ENCODE measurements around the gene EXOSC1.
"Not testable (repeated sequence)": the region's sequence is repeated elsewhere in the genome, so short reads cannot be mapped to it uniquely, and the experiment has no call there.

EXOSC1 gene, protein sequence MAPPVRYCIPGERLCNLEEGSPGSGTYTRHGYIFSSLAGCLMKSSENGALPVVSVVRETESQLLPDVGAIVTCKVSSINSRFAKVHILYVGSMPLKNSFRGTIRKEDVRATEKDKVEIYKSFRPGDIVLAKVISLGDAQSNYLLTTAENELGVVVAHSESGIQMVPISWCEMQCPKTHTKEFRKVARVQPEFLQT

DNA sequence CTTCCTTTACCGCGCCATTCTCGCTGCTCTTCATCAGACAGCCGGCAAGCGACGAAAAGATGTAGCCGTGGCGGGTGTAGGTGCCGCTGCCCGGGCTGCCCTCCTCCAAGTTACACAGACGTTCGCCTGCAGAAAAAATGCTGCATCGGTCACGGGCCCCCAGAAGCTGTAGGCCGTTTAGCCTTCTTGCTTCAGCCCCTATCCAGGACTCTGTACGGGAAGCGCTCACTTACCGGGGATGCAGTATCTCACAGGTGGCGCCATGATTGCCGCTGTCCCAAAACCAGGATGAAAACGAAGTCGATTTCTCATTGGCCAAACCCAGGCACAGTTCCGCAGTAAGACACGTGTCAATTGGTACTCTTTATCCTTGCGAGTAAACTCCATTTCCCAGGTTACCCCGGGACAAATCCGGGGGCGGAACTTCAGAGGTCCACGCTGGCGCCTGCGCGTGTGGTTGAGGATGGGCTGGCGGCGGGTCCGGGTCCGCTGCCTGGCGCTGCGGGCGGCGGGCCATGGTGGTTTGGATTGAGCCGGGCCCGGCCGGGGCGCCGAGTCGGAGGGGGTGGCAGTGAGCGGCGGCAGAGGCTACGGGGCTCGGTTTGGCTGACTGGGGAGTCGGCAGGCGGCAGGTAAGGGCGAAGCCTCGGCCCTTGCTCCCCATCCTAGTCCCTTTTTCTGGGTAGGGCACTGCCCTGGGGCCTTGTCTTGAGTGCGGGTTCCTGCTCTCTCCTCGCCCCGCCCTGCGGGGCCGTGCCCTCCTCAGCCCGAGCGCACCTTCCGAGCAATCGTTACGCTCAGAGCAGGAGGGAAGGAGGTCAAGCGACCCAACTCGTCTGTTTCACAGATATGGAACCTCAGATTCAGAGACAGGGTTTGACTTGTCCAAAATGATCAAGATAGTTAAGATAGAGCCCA, at the start of gene EXOSC1, which contains the start of gene ZDHHC16:
Gene EXOSC1 (minus strand): TSS at position 285 of the 918 bp plus-strand sequence. CDS start 21 bp downstream, at position 264.
Gene ZDHHC16 (plus strand): TSS at position 454 of the 918 bp plus-strand sequence. CDS start 5,501 bp downstream, outside the sequence.
- DNase-seq (ENCODE audit: low spot score) = peak; percentile 99

DNA sequence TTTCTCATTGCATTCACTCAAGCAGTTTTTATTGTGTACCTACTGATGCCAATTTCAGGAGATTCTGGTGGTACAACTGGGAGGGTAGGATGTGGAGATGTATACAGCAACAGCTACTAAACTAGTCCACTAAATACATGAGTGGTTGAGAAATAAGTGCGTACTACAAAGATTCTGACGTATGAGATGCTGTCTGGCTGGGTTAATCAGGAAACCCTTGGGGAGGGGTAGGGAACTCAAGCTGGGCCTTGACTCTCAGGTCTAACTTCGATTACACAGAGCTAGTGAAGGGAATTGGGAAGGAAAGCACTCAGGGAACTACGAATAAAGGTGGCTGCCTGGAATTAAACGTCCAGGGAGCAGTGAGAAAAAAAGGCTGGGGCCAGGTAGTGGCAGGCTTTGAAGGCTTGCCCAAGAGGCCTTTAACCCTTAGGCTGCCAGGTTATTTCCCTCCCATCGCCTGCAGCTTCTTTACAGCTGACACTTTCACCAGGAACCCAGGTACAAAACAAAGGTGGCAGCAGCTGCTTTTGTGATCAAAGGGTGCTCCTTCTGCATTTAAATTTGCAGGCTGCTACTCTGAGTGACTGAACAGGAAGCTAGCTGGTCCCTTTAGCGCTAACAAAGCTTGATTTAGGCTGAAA, 49.2 kb upstream of the EXOSC1 start:
- DNase-seq (ENCODE audit: low spot score) = peak; percentile 50

DNA sequence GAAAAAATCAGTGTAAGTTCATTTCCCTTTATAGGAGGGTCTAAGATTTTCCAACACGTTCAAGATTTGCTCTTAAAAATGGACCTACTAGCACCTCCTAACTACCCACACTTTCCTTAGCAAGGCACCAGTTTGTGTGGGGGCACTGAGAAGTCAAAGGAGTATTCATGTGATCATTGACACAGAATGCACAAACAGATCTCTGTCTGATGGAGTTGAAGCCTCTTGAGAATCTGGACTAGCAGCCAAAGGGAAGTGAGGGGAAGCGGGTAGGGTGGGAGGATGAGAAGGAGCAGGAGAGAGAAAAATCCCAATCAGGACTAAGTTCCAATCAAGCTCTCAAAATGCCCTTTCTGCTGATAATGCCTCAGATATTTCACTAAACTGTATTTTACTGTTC, 48.3 kb upstream of the EXOSC1 start:
- DNase-seq (ENCODE audit: low spot score) = no peak

DNA sequence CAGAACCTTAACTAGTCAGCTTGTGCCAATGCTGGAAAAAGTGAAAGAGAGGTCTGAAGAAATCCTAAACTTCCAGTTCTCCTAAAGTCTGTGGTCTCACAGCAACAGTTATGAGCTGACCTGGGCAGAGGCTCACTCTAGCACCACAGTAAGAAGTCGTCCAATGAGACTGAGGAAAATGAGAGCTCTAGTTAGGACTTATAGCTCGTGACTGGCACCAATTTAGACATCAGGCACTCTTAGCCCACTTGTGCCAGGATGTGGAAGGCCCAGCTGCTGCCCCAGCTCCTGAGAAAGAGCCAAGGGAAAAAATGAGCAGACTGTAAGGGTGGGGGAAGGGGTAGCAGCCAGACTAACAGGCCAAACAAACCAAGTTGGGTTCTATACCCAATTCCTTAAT, 44.8 kb upstream of the EXOSC1 start:
- DNase-seq (ENCODE audit: low spot score) = no peak

DNA sequence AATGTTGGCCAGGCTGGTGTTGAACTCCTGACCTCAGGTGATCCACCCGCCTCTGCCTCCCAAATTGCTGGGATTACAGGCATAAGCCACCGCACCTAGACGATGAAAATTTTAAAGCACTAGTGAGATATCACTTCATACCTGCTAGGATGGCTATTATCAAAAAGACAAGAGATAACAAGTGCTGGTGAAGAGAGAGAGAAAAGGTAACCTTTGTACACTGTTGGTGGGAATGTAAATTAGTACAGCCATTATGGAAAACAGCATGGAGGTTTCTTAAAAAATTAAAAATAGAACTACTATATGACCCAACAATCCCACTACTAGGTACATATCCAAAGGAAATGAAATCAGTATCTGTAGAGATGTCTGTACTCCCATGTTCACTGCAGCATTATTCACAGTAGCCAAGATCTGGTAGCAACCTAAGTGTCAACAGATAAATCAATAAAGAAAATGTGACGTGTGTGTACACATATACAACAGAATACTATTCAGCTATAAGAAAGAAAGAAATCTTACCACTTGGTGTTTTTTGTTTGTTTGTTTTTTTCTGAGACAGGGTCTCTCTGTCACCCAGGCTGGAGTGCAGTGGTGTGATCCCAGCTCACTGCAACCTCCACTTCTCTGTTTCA, 40.0 kb upstream of the EXOSC1 start:
- no peak for DNase-seq (ENCODE audit: low spot score)

DNA sequence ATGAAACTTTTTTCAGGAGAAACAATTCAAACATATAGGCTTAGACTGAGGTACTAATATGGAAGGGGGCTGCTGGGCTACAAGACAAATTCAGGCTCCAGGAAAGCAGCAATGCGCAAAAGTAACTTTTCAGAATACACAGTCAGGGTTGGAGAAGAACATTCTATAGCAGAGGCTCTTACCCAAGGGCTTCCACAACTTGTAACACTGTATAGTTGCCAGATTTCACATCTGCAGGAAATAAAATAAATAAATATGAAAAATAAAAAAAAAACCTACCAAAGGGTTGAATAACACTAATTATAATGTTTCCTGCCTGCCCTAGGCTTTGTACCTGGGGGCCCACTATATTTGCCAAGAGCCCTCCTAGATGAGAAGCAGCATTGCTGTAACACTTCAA, 38.1 kb upstream of the EXOSC1 start:
- no peak for DNase-seq (ENCODE audit: low spot score)

DNA sequence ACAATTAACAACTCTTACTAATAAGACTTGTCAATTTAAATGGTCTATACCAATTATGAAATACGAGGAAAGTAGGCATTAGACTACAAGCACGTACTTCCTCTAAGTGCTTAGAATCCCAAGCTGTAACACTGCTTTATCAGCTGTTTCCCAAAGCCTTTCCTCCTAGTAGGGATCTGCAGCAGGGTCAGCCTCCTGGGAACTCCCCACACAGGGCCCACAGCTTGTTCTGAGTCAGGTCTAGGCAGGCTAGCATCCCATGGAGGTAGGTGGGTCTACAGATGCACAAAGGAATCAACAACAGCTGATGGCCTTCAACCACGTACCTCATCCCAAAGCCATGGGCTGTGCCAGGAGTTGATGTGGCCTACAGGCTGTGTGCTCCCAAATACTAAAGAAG, 37.7 kb upstream of the EXOSC1 start:
- DNase-seq (ENCODE audit: low spot score) = no peak

DNA sequence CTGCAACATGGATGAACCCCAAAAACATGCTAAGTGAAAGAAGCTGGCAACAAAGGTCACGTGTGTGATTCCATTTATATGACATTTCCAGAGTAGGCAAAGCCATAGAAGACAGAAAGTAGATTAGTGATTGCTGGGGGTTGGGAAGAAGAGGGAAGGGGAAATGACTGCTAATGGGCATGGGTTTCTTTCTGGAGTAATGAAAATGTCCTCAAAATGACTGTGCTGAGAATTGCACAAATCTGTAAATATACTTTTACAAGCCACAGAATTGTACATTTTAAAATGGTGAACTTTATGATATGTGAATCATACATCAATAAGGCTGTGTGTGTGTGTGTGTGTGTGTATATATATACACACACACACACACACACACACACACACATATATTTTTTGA, 36.6 kb upstream of the EXOSC1 start:
- DNase-seq (ENCODE audit: low spot score) = no peak

DNA sequence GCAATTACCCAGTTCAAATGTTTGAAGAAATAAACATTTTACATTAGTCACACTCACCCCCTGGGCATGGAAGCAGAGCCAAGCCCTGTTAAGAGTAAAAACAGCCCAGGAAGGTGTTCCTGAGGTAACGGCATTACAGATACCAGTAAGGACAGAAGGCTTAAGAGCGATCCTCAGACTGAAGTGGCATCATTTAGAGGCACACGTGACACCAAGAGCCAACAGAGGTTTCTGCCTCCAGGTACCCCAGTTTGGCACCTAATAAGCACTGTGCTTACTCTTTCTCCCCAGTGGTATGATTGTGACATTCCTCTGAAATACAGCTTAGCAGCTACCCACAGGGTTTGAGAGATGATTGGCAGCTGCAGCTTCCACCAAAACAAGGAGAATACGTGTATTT, 35.3 kb upstream of the EXOSC1 start:
- no peak for DNase-seq (ENCODE audit: low spot score)

DNA sequence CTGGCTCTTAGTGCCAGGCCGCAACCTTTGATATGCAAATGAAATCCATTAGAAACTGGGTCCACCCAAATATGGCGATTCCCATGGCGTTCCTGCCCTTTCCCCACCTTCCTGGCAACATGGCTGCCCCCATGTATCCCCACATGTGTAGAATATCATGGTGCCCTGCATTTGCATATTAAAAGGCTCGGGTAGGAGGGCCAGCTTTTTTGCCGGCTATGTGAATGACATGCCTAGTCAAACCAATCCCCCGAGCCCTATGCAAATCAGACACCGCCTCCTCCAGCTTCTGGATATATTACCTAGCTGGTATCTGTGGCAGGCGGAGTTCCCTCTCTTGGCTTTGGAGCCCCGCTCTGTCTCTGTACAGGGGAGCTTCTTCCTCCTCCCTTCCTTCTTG, 34.1 kb upstream of the EXOSC1 start:
- peak; percentile 80 for DNase-seq (ENCODE audit: low spot score)

DNA sequence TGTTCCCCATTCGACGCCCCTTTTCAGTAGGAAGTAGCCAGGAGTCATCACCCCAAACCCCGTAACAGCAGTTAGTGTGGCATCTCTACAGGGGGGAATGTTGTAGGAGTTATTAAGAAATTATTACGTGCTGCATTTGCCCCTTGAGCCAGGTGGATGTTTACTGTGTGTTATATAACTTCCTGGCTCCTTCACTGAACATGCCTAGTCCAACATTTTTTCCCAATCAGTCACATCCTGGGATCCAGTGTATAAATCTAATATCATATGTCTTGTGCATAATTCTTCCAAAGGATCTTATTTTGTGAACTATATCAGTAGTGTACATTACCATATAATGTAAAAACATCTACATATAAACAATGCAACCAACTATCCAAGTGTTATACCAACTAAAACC, 33.6 kb upstream of the EXOSC1 start:
- not testable (repeated sequence) for DNase-seq (ENCODE audit: low spot score)

DNA sequence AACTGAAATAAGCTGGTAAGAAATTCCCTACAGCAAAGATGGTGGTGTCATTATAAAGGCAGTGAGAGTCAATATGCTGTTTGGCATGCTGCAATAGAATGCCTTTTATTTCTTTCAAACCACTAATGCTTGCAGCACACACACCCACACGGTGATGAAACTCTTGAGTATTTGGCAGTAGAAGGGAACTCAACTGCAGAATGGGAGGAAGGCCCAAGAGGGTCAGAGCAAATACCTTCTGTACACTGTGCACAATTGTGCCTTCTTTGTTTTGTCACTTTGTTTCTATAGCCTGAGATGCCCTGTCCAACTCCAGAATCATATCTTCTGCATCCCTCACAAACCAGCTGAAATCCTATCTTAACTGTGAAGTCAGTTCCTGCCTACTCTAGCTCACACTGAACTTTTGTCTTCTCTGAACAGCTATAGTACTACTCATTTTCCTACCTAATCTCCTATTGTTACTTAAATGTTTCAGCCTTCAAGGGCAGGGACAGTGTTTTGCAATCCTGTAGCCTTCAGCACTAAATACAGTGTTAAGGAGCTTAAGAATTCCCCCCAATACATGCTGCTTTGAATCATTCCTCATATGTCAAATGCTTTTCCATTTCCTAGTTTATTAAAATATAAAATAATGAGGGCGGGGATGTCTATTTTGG, 30.3 kb upstream of the EXOSC1 start:
- no peak for DNase-seq (ENCODE audit: low spot score)

DNA sequence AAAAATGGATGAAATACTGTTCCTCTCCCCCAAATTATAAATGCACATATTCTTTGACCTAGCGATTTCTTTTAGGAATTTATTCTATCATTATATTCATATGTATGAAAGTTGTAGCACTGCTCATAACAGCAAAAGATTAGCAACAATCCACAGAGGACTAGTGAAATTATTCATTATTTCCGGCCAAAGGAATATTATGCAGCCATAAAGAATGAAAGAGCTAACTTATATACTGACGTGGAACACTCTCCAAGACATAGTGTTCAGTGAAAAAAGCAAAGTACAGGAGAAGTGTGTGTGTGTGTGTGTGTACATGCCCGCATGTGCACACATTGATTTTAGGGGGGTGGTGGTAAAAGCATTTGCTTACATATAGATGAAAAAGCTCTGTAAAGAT, 29.1 kb upstream of the EXOSC1 start:
- no peak for DNase-seq (ENCODE audit: low spot score)

DNA sequence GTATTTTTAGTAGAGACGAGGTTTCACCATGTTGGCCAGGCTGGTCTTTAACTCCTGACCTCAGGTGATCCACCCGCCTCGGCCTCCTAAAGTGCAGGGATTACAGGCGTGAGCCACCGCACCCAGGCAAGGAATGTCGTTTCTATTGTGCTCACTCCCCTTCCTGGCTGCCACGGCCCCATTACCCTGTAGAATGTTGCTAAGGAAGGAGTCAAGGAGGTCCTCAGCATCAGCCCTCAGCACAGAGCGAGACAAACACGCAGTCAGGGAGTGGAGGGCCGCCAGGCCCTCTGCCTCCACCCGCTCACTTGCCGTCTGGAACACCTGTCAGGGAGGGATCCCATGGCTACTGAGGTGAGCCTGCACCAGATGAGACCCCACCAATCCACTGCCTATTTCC, 23.0 kb upstream of the EXOSC1 start:
- DNase-seq (ENCODE audit: low spot score) = not testable (repeated sequence)

DNA sequence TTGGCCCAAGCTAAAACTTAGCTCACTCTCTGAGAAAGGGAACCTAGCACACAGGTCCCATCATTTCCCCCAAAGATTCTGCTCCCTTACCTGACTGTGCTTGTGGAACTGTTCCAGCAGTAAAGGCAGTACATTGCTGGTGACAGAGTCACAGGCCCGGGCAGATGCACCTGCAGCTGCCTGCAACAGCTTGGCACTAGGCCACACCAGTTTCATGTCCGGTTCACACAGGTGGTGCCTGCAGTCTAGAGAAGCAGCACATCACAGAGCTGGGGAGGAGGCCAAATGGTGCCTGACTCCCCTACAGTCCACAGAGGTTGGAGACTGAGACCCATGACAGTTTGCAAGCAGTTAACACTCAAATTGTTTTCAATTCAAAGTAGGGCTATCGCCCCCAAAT, 22.4 kb upstream of the EXOSC1 start:
- DNase-seq (ENCODE audit: low spot score) = no peak

DNA sequence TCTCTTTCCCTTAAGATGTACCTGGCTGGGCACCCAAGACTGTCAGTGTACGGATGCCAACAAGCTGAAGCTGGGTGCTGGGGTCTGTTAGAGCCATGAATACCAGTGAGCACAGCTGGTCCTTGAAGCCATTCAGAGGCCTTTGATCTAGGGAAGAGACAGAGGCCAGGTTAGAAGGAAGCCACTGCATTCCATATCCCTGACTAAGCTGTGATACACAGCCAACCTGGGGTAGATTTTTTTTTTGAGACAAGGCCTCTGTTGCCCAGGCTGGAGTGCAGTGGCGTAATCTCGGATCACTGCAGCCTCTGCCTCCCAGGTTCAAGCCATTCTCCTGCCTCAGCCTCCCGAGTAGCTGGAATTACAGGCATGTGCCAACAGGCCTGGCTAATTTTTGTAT, 20.9 kb upstream of the EXOSC1 start:
- DNase-seq (ENCODE audit: low spot score) = no peak

DNA sequence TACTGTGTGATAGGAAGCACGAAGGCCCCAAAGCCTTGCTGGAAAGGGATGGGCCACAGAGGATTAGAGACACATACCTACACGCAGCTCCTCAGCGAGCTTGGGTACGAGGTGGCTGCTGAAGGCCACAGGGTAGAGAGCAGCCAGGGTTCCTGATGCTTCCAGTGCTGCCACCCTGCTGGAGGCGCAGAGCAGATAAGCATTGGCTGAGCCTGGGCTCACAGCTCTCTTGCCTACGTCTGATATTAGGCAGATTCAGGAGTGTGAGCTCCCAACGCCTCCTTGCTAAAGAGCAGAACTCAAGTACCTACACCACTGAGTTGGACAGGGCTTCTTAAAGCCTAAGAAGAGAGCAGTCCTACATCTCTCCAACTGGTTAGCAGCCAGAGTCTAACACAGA, 20.2 kb upstream of the EXOSC1 start:
- no peak for DNase-seq (ENCODE audit: low spot score)

DNA sequence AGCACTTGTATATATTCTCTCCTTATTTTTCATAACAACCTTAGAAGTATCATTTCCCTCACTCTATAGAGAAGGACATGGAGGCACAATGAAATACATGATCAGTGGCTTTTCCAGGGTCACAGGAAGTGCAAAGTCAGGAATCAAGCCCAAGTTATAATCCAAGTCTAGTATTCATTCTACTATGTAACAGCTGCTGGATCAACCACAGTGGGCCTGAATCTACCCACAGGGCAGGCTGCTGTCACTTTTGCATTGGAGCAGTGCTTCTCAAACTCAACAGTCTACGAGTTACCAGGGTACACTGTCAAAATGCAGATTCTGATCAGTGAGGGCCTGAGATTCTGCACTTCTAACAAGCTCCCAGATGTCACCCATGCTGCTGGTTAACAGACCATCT, 18.4 kb upstream of the EXOSC1 start:
- DNase-seq (ENCODE audit: low spot score) = no peak

DNA sequence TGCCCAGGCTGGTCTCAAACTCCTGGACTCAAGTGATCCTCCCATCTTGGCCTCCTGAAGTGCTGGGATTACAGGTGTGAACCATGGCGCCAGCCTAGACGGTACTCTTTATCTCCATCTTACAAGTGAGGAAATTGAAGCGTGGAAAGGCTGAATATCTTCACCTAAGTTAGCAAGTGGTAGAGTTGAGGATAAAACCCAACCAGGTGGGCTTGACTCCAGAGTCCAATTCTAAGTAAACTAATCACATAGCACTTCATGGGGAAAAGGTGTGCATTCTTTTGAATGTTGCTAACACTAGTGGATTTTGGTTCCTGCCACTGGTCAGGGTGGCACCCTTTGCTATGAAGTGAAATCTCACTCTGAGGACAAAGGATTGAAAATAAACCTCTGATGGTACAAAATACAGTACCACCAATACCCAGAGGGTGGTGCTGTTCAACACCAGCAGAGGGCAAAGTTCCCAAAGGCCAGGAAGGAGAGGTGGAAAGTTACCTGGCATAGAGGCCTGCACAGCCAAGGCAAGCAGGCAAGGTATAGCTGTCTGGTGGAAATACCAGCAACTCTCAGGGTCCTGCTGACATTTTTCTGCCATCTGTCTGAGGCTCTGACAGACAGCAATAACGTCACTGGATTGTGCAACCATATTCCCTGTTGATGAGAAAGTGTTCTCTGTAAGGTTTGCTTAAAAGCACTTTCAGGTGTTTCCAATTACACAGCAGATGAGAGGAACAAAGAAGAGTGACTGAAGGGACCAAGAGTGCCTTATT, 17.7 kb upstream of the EXOSC1 start:
- DNase-seq (ENCODE audit: low spot score) = peak; percentile 85

DNA sequence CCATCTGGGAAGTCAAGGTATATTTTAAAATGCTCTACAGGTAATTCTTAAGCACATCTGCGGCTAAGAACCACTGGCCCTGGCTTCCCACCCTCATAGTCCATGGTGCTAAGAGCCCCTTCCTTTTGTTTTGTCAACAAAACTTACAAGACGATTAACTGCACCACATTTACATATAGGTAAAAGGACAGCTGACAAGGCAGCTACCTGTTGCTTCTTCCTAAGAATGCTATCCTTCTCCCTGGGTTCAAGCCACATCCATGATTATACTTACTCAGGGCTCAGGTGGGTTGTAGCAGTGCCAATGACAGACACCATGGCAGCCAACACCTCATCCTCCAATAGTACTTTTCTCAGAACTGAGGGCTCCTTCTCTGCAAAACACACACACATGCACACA, 16.5 kb upstream of the EXOSC1 start:
- no peak for DNase-seq (ENCODE audit: low spot score)

DNA sequence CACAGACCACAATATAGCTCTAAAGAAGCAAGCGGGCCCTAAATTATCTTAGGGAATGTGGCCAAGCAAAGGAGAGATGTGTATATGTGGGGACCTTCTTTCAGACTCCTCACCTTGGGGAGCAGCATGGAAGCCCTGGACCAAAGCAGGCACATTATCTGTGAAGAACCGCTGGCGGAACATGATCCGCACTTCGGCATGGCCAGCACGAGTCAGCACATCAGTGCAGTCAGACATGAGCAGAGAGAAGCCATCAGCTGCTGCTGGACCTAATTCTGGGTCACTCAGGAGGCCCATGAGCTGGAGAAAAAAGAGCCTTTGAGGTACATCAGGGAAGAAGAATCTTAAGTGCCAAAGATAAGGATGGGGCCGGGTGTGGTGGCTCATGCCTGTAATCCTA, 14.1 kb upstream of the EXOSC1 start:
- no peak for DNase-seq (ENCODE audit: low spot score)

Measured in iPS-NIHi11 (cell line).